ENCODE data around the gene DENND1A. TPM values are rescaled to one million over a fixed set of nuclear protein-coding genes. Genes with fewer than 3 reads are reported as not detected.

DENND1A gene
- total and polyA plus RNA-seq, 11 donors: 9.8 to 24.0 (median 14.7) TPM

DNA sequence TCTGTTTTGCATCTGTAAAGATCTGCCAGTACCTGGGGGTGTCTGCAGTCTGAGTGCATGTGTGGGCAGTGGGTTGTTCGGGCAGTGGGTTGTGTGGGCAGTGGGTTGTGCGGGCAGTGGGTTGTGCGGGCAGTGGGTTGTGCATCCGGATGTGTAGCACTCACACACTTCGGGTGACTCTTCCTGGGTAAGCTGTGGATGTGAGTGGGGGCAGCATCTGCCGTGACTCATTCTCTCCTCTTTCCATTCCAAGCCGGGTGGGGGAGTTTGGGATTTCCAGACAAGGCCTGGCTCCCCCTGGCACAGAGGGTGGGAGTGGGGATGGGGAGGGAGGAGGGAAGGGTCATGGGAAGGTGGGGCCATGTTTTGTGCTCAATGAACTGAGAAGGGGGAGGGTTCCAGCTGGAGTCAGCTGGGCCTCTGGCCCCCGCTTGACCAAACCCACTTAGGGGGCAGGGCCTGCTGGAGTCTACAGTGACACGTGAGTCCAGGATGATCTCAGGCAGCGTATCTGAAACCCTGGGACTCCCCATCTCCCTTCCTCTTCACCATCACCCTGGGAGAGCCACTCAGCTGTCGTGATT lies 565.6 kb downstream of the DENND1A start:
- no peak for DNase-seq
- WGBS, 4 donors: 61 to 74% (median 68%) methylated on average over 11 of the region's 11 CpGs
- ATAC-seq: peak in 3 of 4 donors; percentile 20 to 35 (median 30)
- no peak overlapping the region for H3K27ac ChIP-seq
- no peaks in the 10 kb centered on the region for H3K36me3 ChIP-seq
- intact Hi-C loops (cut with DNase I): no loop called here
- no peak overlapping the region for H3K4me3 ChIP-seq
- no peaks in the 10 kb centered on the region for H3K9me3 ChIP-seq
- H3K4me1 ChIP-seq: peaks cover 0 to 8% (median 0%) of the 10 kb centered on the region in 12 donors
- peaks cover 0 to 28% (median 0%) of the 10 kb centered on the region in 9 donors for H3K27me3 ChIP-seq
- TF ChIP-seq, protein P1, sequence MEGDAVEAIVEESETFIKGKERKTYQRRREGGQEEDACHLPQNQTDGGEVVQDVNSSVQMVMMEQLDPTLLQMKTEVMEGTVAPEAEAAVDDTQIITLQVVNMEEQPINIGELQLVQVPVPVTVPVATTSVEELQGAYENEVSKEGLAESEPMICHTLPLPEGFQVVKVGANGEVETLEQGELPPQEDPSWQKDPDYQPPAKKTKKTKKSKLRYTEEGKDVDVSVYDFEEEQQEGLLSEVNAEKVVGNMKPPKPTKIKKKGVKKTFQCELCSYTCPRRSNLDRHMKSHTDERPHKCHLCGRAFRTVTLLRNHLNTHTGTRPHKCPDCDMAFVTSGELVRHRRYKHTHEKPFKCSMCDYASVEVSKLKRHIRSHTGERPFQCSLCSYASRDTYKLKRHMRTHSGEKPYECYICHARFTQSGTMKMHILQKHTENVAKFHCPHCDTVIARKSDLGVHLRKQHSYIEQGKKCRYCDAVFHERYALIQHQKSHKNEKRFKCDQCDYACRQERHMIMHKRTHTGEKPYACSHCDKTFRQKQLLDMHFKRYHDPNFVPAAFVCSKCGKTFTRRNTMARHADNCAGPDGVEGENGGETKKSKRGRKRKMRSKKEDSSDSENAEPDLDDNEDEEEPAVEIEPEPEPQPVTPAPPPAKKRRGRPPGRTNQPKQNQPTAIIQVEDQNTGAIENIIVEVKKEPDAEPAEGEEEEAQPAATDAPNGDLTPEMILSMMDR (IDR thresholded peaks at IDR 0.05): no peak
- no peak for TF ChIP-seq POLR2A (IDR thresholded peaks at IDR 0.05)

DNA sequence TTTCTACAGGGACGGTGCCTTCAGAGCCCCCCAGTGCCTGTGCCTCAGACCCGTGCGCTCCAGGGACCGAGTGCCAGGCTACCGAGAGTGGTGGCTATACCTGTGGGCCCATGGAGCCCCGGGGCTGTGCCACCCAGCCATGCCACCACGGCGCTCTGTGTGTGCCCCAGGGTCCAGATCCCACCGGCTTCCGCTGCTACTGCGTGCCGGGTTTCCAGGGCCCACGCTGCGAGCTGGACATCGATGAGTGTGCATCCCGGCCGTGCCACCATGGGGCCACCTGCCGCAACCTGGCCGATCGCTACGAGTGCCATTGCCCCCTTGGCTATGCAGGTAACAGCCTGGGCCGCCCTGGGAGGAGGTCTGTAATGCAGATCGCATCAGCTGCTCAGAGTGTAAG lies 567.1 kb downstream of the DENND1A start:
- no peak for DNase-seq
- Histone ChIP-seq H3K27me3 (peaks cover 0 to 21% (median 0%) of the 10 kb centered on the region in 9 donors), H3K36me3 (no peaks in the 10 kb centered on the region), H3K4me1 (peaks cover 0 to 2% (median 0%) of the 10 kb centered on the region in 12 donors), H3K27ac (no peak overlapping the region), H3K4me3 (no peak overlapping the region), H3K9me3 (no peaks in the 10 kb centered on the region)
- ATAC-seq: no peak
- intact Hi-C loops (cut with DNase I): no loop called here
- WGBS, 4 donors: 91 to 98% (median 96%) methylated on average over 7 to 23 of the region's 23 CpGs
- TF ChIP-seq, protein P1 (IDR thresholded peaks at IDR 0.05): no peak
- no peak for TF ChIP-seq POLR2A (IDR thresholded peaks at IDR 0.05)

DNA sequence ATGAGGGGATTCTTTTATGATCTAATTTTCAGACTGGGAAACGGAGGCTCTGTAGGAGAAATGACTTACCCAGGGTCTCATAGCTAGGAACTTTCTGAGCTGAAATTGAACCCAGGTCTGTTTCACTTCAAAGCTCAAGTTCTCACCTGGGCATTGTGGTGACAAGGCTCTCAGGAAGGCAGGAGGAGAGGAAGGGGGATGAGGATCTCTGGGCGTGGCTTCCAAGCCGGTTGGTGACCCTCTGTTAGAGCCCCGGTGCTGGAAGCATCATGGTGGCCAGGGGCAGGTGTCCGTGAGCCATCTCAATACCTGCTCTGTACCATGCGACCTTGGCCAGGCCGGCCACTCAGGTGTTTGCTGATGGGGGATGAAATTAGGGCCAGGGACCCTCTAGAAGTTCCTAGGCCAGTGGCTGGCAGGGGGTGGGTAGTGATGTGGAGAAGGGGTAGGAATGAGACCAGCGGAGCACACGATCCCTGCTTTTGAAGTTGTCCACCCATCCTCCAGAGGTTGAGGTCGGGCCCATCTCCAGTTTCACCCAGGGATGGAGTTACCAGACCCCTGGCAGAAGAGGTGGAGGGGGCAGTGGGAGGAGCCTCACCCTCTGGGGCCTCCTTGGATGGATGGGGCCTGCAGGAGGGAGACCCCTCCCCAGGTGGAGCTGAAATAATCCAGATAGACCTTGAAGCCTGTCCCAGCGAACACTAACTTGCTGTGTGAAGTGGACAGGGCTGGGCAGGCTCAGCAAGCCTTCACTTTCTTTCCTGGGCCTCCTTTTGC lies 568.0 kb downstream of the DENND1A start:
- Histone ChIP-seq H3K36me3 (no peaks in the 10 kb centered on the region), H3K27ac (no peak overlapping the region), H3K4me1 (no peaks in the 10 kb centered on the region), H3K4me3 (no peak overlapping the region), H3K27me3 (peaks cover 0 to 18% (median 0%) of the 10 kb centered on the region in 9 donors), H3K9me3 (no peaks in the 10 kb centered on the region)
- WGBS, 4 donors: 51 to 69% (median 63%) methylated on average over 9 to 11 of the region's 11 CpGs
- TF ChIP-seq POLR2A (IDR thresholded peaks at IDR 0.05): no peak
- TF ChIP-seq, protein P1 (IDR thresholded peaks at IDR 0.05): no peak
- ATAC-seq (no peak), DNase-seq (no peak)
- intact Hi-C loops (cut with DNase I): no loop called here

DNA sequence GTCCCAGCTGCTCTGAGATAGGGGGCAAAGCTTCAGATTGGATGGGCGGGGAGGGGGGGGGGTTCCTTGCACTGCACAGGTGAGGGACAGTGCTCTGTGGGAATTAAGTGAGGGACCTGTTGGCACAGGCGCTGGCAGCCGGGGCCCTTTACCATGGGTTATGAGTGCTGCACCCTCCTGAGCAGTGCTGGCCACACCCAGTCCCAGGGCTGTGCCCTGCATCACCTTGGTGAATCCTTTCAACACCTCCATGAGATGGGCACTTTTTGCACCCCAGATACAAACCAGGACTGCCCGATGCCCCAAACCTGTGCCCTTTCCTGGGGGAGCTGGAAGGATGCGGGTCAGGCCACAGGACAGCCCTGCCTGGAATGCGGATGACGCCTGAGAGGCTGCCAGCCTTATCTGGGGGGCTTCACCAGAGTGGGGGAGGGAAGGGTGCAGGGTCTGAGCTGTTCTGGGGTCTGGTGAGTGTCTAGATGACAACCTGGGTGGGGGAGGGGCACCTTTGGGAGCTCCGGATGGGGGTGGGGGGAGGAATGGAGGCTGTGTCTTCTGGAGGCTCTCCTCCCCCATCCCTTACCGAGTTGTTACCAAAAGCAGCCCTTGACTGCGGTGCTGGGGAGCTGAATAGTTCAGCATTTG lies 568.7 kb downstream of the DENND1A start:
- H3K4me3 ChIP-seq: no peak overlapping the region
- no peak for DNase-seq
- H3K9me3 ChIP-seq: no peaks in the 10 kb centered on the region
- no peaks in the 10 kb centered on the region for H3K36me3 ChIP-seq
- peaks cover 0 to 17% (median 0%) of the 10 kb centered on the region in 9 donors for H3K27me3 ChIP-seq
- no peak overlapping the region for H3K27ac ChIP-seq
- H3K4me1 ChIP-seq: no peaks in the 10 kb centered on the region
- TF ChIP-seq, protein P1 (IDR thresholded peaks at IDR 0.05): no peak
- TF ChIP-seq POLR2A (IDR thresholded peaks at IDR 0.05): no peak
- WGBS, 4 donors: 32 to 48% (median 38%) methylated on average over 3 to 10 of the region's 10 CpGs
- intact Hi-C loops (cut with DNase I): no loop called here
- no peak for ATAC-seq

All from heart left ventricle (tissue), 16 donors.